Ramos (cell line): Measurements from ENCODE around the gene KDM6A.
"Not testable (repeated sequence)": the region's sequence is repeated elsewhere in the genome, so short reads cannot be mapped to it uniquely, and the experiment has no call there.

Experiments
- in situ Hi-C: fragments of 300-500 bp; cut with MboI; formaldehyde crosslinking; loops from one replicate; pipeline ENCODE4 v1.14.3; 2022; ENCODE audit warnings: low sequenced_read_pairs; ENCODE audit not compliant: unreplicated experiment

KDM6A gene

GRCh38 chrX:44882635-44883034 is 9.6 kb downstream of the KDM6A start:
- in situ Hi-C loops, result loop anchor here (25.0 kb wide), 1 partner anchor 180 kb away; no protein-coding TSS in a partner anchor

- in situ Hi-C loops, result loop anchor here (25.0 kb wide), 1 partner anchor 177 kb away; no protein-coding TSS in a partner anchor
These were observed 12.0 kb downstream of the KDM6A start for GRCh38 chrX:44884944-44885343.

- in situ Hi-C loops, result loop anchor here (25.0 kb wide), 1 partner anchor 172 kb away; no protein-coding TSS in a partner anchor
These were observed 16.8 kb downstream of the KDM6A start for GRCh38 chrX:44889824-44890223.

GRCh38 chrX:44890247-44890646 is 17.3 kb downstream of the KDM6A start:
- in situ Hi-C loops, result loop anchor here (25.0 kb wide), 1 partner anchor 172 kb away; no protein-coding TSS in a partner anchor

GRCh38 chrX:44890687-44891086 is 17.7 kb downstream of the KDM6A start:
- in situ Hi-C loops, result loop anchor here (25.0 kb wide), 1 partner anchor 172 kb away; no protein-coding TSS in a partner anchor

GRCh38 chrX:44891642-44892041 is 18.7 kb downstream of the KDM6A start:
- in situ Hi-C loops, result loop anchor here (25.0 kb wide), 1 partner anchor 171 kb away; no protein-coding TSS in a partner anchor

GRCh38 chrX:44896876-44897186 is 23.8 kb downstream of the KDM6A start:
- in situ Hi-C loops, result loop anchor here (25.0 kb wide), 1 partner anchor 165 kb away; no protein-coding TSS in a partner anchor

- in situ Hi-C loops, result loop anchor here (25.0 kb wide), 1 partner anchor 165 kb away; no protein-coding TSS in a partner anchor
These were observed 24.6 kb downstream of the KDM6A start for GRCh38 chrX:44897539-44897938.

GRCh38 chrX:44898411-44899221 is 25.6 kb downstream of the KDM6A start:
- in situ Hi-C loops, result loop anchor here (25.0 kb wide), 1 partner anchor 164 kb away; no protein-coding TSS in a partner anchor

- in situ Hi-C loops, result loop anchor here (25.0 kb wide), 1 partner anchor 162 kb away; no protein-coding TSS in a partner anchor
These were observed 27.0 kb downstream of the KDM6A start for GRCh38 chrX:44899946-44900345.

GRCh38 chrX:44903107-44903506 is 30.1 kb downstream of the KDM6A start:
- in situ Hi-C loops, result no loop called here

- in situ Hi-C loops, result no loop called here
These were observed 31.0 kb downstream of the KDM6A start for GRCh38 chrX:44903830-44904530.

- in situ Hi-C loops, result no loop called here
These were observed 31.6 kb downstream of the KDM6A start for GRCh38 chrX:44904542-44905115.

GRCh38 chrX:44906041-44906440 is 33.1 kb downstream of the KDM6A start:
- in situ Hi-C loops, result no loop called here

- in situ Hi-C loops, result no loop called here
These were observed 33.6 kb downstream of the KDM6A start for GRCh38 chrX:44906542-44906941.

GRCh38 chrX:44908153-44908552 is 35.2 kb downstream of the KDM6A start:
- in situ Hi-C loops, result no loop called here

- in situ Hi-C loops, result no loop called here
These were observed 35.8 kb downstream of the KDM6A start for GRCh38 chrX:44908827-44909226.

GRCh38 chrX:44910508-44910907 is 37.5 kb downstream of the KDM6A start:
- in situ Hi-C loops, result not testable (repeated sequence)

- in situ Hi-C loops, result not testable (repeated sequence)
These were observed 38.1 kb downstream of the KDM6A start for GRCh38 chrX:44911074-44911600.
